ENCODE data around the gene AKNA. TPM values are rescaled to one million over a fixed set of nuclear protein-coding genes. Genes with fewer than 3 reads are reported as not detected.
"Not testable (repeated sequence)": the region's sequence is repeated elsewhere in the genome, so short reads cannot be mapped to it uniquely, and the experiment has no call there.

Gene AKNA
- total RNA-seq, 3 donors from 2014 or later = 29.3 to 45.1 (median 44.9) TPM

- DNase-seq (no peak), ATAC-seq (no peak)
- TF ChIP-seq CTCF (IDR thresholded peaks at IDR 0.05) = no peak
- Histone ChIP-seq H3K36me3 (ENCODE audit: low read depth) (peaks cover 16% of the 10 kb centered on the region), H3K9me3 (no peaks in the 10 kb centered on the region), H3K4me1 (ENCODE audit: low read depth) (no peaks in the 10 kb centered on the region), H3K4me3 (no peak overlapping the region)
- intact Hi-C loops (cut with DNase I, micrococcal nuclease) = loop anchor here in 1 of 2 donors (10.0 kb wide), 1 partner anchor 317 kb away; the partner anchor contains the start of gene TEX53
Observed at GRCh38 chr9:114338187-114338586, 49.6 kb downstream of the AKNA start.

- DNase-seq (no peak), ATAC-seq (no peak)
- intact Hi-C loops (cut with DNase I, micrococcal nuclease) = loop anchor here in 1 of 2 donors (10.0 kb wide), 1 partner anchor 318 kb away; the partner anchor contains the start of gene TEX53
- Histone ChIP-seq H3K36me3 (ENCODE audit: low read depth) (peaks cover 16% of the 10 kb centered on the region), H3K4me3 (no peak overlapping the region), H3K4me1 (ENCODE audit: low read depth) (no peaks in the 10 kb centered on the region), H3K9me3 (no peaks in the 10 kb centered on the region)
- TF ChIP-seq CTCF (IDR thresholded peaks at IDR 0.05) = no peak
Observed at GRCh38 chr9:114336699-114337395, 50.9 kb downstream of the AKNA start.

- Histone ChIP-seq H3K4me3 (no peak overlapping the region), H3K36me3 (ENCODE audit: low read depth) (peaks cover 16% of the 10 kb centered on the region), H3K9me3 (no peaks in the 10 kb centered on the region), H3K4me1 (ENCODE audit: low read depth) (no peaks in the 10 kb centered on the region)
- TF ChIP-seq CTCF (IDR thresholded peaks at IDR 0.05) = no peak
- DNase-seq = no peak
- intact Hi-C loops (cut with DNase I, micrococcal nuclease) = loop anchor here in 1 of 2 donors (10.0 kb wide), 1 partner anchor 319 kb away; the partner anchor contains the start of gene TEX53
- ATAC-seq = no peak
Observed at GRCh38 chr9:114336157-114336556, 51.6 kb downstream of the AKNA start.

GRCh38 chr9:114335745-114336144 lies 52.0 kb downstream of the AKNA start:
- Histone ChIP-seq H3K4me3 (no peak overlapping the region), H3K36me3 (ENCODE audit: low read depth) (peaks cover 16% of the 10 kb centered on the region), H3K4me1 (ENCODE audit: low read depth) (no peaks in the 10 kb centered on the region), H3K9me3 (no peaks in the 10 kb centered on the region)
- DNase-seq (no peak), ATAC-seq (no peak)
- intact Hi-C loops (cut with DNase I, micrococcal nuclease) = loop anchor here in 1 of 2 donors (10.0 kb wide), 1 partner anchor 319 kb away; the partner anchor contains the start of gene TEX53
- TF ChIP-seq CTCF (IDR thresholded peaks at IDR 0.05) = no peak

- no peaks in the 10 kb centered on the region for H3K9me3 ChIP-seq
- H3K4me1 ChIP-seq (ENCODE audit: low read depth) = no peaks in the 10 kb centered on the region
- no peak overlapping the region for H3K4me3 ChIP-seq
- TF ChIP-seq CTCF (IDR thresholded peaks at IDR 0.05) = no peak
- peaks cover 13% of the 10 kb centered on the region for H3K36me3 ChIP-seq (ENCODE audit: low read depth)
- DNase-seq = no peak
- intact Hi-C loops (cut with DNase I, micrococcal nuclease) = loop anchor here in 1 of 2 donors (10.0 kb wide), 1 partner anchor 320 kb away; the partner anchor contains the start of gene TEX53
- no peak for ATAC-seq
Observed at GRCh38 chr9:114334490-114334889, 53.3 kb downstream of the AKNA start.

- intact Hi-C loops (cut with DNase I, micrococcal nuclease) = loop anchor here in 1 of 2 donors (10.0 kb wide), 1 partner anchor 321 kb away; the partner anchor contains the start of gene TEX53
- H3K4me3 ChIP-seq; ATAC-seq; H3K4me1 ChIP-seq (ENCODE audit: low read depth); DNase-seq; H3K9me3 ChIP-seq: not testable (repeated sequence)
- peaks cover 13% of the 10 kb centered on the region for H3K36me3 ChIP-seq (ENCODE audit: low read depth)
Observed at GRCh38 chr9:114333718-114334117, 54.1 kb downstream of the AKNA start.

GRCh38 chr9:114332474-114333040 lies 55.2 kb downstream of the AKNA start:
- intact Hi-C loops (cut with DNase I, micrococcal nuclease) = loop anchor here in 1 of 2 donors (10.0 kb wide), 1 partner anchor 322 kb away; the partner anchor contains the start of gene TEX53
- ATAC-seq = peak; percentile 4
- H3K4me3 ChIP-seq = not testable (repeated sequence)

GRCh38 chr9:114331229-114332195 lies 56.3 kb downstream of the AKNA start:
- not testable (repeated sequence) for H3K4me3 ChIP-seq; H3K36me3 ChIP-seq (ENCODE audit: low read depth); H3K9me3 ChIP-seq; H3K4me1 ChIP-seq (ENCODE audit: low read depth)
- intact Hi-C loops (cut with DNase I, micrococcal nuclease) = loop anchor here in 1 of 2 donors (10.0 kb wide), 1 partner anchor 323 kb away; the partner anchor contains the start of gene TEX53
- peak in 1 of 3 donors; percentile 33 for DNase-seq
- ATAC-seq = peak; percentile 15

More at GRCh38 chr9:114332474-114333040, 55.2 kb downstream of the AKNA start:
- DNase-seq; H3K9me3 ChIP-seq; H3K4me1 ChIP-seq (ENCODE audit: low read depth): not testable (repeated sequence)
- H3K36me3 ChIP-seq (ENCODE audit: low read depth) = peaks cover 13% of the 10 kb centered on the region
